Activated naive CD4-positive, alpha-beta T cell treated with anti-CD3 and anti-CD28 coated beads, Interleukin-2, amount 10 ng/mL, durations not matched to agents 7 days and 5 days (primary cell): ENCODE measurements around the gene PTP4A1.

Source experiments
- CTCF ChIA-PET: fragments of 350-600 bp; sonication (Branson Sonifier 250); formaldehyde crosslinking; loops from one replicate; lab custom pipeline; 2021; ENCODE audit warnings: antibody characterized with exemption; lab: Charles Lee
- DNase-seq: peaks from one replicate; pipeline ENCODE4 v3.0.0-alpha.2; 2020
- H3K27ac Mint-ChIP-seq: one replicate; pipeline ENCODE4 v1.8.0; 2021; ENCODE audit warnings: mild to moderate bottlenecking, moderate library complexity, mixed read lengths
- H3K27me3 Mint-ChIP-seq: one replicate; pipeline ENCODE4 v1.8.0; 2021; ENCODE audit warnings: mild to moderate bottlenecking, mixed read lengths
- H3K36me3 Mint-ChIP-seq: one replicate; pipeline ENCODE4 v1.8.0; 2021; ENCODE audit warnings: mixed read lengths
- H3K4me1 Mint-ChIP-seq: one replicate; pipeline ENCODE4 v1.8.0; 2021; ENCODE audit warnings: mixed read lengths
- H3K4me3 Mint-ChIP-seq: one replicate; pipeline ENCODE4 v1.8.0; 2021; ENCODE audit warnings: mild to moderate bottlenecking, moderate library complexity, mixed read lengths
- H3K9me3 Mint-ChIP-seq: one replicate; pipeline ENCODE4 v1.8.0; 2021; ENCODE audit warnings: mixed read lengths

Gene PTP4A1

GRCh38 chr6:63610944-63611343, 38.7 kb downstream of the PTP4A1 start:
- H3K36me3 Mint-ChIP-seq: no peaks in the 10 kb centered on the region
- H3K27ac Mint-ChIP-seq: no peak overlapping the region
- H3K27me3 Mint-ChIP-seq: peaks cover 10% of the 10 kb centered on the region
- no peak for DNase-seq
- no peaks in the 10 kb centered on the region for H3K9me3 Mint-ChIP-seq
- no peaks in the 10 kb centered on the region for H3K4me1 Mint-ChIP-seq
- CTCF ChIA-PET: interaction anchor here (1.0 kb wide), 1 partner anchor 34 kb away, joined by 3 read pairs; no protein-coding TSS in a partner anchor
- H3K4me3 Mint-ChIP-seq: no peak overlapping the region

- no peaks in the 10 kb centered on the region for H3K4me1 Mint-ChIP-seq
- no peaks in the 10 kb centered on the region for H3K9me3 Mint-ChIP-seq
- no peak overlapping the region for H3K27ac Mint-ChIP-seq
- H3K27me3 Mint-ChIP-seq: peaks cover 10% of the 10 kb centered on the region
- no peaks in the 10 kb centered on the region for H3K36me3 Mint-ChIP-seq
- no peak for DNase-seq
- no peak overlapping the region for H3K4me3 Mint-ChIP-seq
- CTCF ChIA-PET: interaction anchor here (0.9 to 1.0 kb wide), 2 partner anchors 35 to 153 kb away, joined by 3 read pairs; no protein-coding TSS in a partner anchor
Measured at GRCh38 chr6:63611560-63611959, 39.3 kb downstream of the PTP4A1 start.

DNA sequence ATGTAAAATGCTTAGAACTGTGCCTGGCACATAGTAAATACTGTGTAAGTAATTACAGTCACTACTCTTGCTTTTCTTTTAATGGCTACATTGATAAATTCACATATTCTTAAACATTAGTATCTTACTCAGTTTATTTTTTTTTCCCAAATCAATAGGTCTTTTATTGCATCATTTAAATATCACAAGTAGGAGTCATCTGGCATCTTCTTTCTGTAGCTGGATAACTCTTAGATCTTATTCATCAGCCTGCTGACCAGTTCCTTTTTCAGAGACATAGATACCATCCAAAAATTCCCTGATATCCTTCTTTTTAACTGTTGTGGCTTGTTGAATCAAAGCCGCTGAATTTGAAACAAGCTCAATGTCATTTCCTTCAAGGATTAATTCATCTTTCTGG, 43.3 kb downstream of the PTP4A1 start:
- Mint-ChIP-seq H3K36me3 (no peaks in the 10 kb centered on the region), H3K27me3 (peaks cover 16% of the 10 kb centered on the region), H3K4me3 (no peak overlapping the region), H3K4me1 (no peaks in the 10 kb centered on the region), H3K9me3 (no peaks in the 10 kb centered on the region), H3K27ac (no peak overlapping the region)
- CTCF ChIA-PET: no interaction called here
- no peak for DNase-seq
